PC-3 (cell line): ENCODE data around the gene PPP6R1.

Source experiments
- EZH2 ChIP-seq: fragments of 300-600 bp; sonication (generic); IDR thresholded peaks from one replicate; pipeline ENCODE4 v1.6.1; 2017; ENCODE audit warnings: antibody characterized with exemption, mild to moderate bottlenecking, low read length; ENCODE audit not compliant: unreplicated experiment
- EZH2phosphoT487 ChIP-seq: fragments of 300-600 bp; sonication (generic); IDR thresholded peaks from 2 replicates; pipeline ENCODE4 v1.6.1; 2018; ENCODE audit warnings: mild to moderate bottlenecking, antibody characterized with exemption, low read length, borderline replicate concordance
- TF ChIP-seq, protein P1 (sequence below): fragments of 300-600 bp; sonication (generic); conservative IDR thresholded peaks from 2 replicates; pipeline ENCODE4 v1.5.1; 2017; ENCODE audit warnings: antibody characterized with exemption, low read depth, mild to moderate bottlenecking, low read length

DNA sequence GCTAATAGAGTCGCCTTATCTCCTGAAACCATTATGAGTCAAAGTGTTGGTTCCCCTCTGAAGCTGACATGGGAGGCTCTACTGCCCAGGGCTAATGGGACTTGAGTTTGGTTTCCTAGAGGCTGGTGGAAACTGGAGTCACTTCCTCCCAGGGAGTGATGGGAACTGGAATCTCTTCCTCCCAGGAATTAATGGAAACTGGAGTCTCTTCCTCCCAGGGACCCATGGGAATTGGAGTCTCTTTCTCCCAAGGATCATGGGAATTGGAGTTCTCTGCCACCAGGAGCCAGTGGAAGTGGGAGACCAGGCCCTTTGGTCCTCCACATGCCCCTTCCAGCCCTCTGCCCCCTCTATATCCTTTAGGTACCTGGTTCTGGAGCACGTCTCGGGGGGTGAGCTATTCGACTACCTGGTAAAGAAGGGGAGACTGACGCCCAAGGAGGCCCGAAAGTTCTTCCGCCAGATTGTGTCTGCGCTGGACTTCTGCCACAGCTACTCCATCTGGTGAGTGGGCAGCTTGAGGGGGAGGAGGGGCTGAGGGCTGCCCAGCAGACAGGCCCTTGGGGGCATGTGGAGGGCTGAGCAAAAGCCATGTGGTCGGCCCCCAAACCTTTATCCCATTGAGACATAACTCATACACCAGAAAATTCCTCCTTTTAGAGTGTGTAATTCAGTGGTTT lies 30.4 kb upstream of the PPP6R1 start:
- TF ChIP-seq, protein P1, sequence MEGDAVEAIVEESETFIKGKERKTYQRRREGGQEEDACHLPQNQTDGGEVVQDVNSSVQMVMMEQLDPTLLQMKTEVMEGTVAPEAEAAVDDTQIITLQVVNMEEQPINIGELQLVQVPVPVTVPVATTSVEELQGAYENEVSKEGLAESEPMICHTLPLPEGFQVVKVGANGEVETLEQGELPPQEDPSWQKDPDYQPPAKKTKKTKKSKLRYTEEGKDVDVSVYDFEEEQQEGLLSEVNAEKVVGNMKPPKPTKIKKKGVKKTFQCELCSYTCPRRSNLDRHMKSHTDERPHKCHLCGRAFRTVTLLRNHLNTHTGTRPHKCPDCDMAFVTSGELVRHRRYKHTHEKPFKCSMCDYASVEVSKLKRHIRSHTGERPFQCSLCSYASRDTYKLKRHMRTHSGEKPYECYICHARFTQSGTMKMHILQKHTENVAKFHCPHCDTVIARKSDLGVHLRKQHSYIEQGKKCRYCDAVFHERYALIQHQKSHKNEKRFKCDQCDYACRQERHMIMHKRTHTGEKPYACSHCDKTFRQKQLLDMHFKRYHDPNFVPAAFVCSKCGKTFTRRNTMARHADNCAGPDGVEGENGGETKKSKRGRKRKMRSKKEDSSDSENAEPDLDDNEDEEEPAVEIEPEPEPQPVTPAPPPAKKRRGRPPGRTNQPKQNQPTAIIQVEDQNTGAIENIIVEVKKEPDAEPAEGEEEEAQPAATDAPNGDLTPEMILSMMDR: no peak
- TF ChIP-seq EZH2phosphoT487 (no peak), EZH2 (no peak)
